GM21423 (cell line): Measurements from ENCODE around the gene INHBE.
A peak's percentile ranks its signal among the peaks of the same experiment; 100 is the strongest.

Experiments used
- ATAC-seq: cut with Tn5 transposase; IDR thresholded peaks from one replicate; pipeline ENCODE4 v1.9.1; 2021; ENCODE audit warnings: mild to moderate bottlenecking, moderate library complexity; ENCODE audit not compliant: unreplicated experiment

Gene INHBE

DNA sequence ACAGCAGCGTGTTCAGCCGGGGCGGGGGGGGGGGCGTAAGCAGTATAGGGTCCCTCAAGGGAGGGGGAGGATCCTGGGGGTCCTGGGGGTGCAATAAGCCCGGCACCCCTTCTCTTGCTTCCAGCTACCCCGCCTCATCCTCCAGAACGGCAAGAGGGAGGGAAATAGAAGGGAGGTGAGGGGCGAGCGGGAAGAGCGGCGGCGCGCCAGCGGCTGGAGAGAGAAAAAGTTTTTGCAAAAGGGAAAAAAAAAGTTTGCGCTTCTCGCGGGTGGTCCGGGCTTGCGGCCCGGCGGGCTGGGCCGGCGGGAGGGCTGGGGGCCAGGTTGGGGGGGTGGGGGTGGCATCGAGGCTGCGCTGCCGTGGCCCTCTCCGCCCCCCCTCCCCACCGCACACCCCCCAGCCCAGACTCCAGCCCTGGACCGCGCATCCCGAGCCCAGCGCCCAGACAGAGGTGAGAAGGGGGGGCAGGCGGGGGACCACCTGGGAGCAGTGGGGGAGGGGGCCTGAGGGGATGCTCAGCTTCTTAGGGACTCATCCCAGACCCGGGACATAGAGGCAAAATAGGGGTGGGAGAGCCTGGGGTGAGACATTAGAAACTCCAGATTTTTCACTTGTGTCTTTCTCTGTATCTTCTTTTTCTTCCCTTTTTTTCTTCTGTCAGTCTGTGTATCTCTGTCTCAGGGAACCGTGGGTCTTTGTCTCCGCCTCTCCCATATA, 4.8 kb downstream of the INHBE start, which contains the start of gene GLI1:
Gene GLI1 (plus strand): TSS at position 36 of the 718 bp plus-strand sequence. CDS start 3,907 bp downstream, outside the sequence.
- no peak for ATAC-seq

DNA sequence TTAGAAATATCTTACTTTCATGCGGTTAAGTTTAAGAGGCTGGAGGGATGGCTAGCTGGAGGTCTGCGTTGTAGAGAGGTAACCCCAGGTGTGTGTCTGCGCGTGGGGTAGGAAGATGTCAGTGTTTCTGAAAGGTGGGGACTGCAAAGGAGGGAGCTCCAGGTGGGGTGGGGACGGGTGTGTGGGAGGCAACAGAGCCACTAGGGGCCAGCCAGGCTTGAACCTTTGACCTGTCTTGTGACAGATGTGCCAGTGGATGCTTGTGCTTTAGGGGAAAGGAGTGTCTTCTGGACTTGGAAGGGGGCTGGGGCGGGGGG, 5.3 kb downstream of the INHBE start:
- no peak for ATAC-seq

DNA sequence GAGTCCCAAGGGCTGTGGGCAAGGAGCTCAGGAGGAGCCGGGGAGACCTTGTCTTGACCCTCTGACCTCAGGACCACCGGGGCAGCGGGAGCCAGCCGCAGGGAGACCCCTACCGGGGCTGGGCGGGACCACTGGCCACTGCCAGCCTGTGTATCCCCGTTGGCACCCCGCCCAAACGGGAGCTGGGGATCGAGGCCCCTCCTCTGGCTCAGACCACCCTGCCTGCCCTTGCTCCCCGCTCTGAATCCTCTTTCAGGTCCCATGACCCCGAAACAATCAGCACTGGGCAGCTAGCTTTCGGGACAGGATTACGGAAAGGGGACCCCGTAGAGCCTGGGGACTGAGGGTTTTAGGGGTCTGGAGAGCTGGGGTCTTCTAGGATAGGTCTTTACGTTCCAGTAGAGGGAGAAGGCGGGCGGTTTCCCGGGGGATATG, 5.8 kb downstream of the INHBE start:
- no peak for ATAC-seq

DNA sequence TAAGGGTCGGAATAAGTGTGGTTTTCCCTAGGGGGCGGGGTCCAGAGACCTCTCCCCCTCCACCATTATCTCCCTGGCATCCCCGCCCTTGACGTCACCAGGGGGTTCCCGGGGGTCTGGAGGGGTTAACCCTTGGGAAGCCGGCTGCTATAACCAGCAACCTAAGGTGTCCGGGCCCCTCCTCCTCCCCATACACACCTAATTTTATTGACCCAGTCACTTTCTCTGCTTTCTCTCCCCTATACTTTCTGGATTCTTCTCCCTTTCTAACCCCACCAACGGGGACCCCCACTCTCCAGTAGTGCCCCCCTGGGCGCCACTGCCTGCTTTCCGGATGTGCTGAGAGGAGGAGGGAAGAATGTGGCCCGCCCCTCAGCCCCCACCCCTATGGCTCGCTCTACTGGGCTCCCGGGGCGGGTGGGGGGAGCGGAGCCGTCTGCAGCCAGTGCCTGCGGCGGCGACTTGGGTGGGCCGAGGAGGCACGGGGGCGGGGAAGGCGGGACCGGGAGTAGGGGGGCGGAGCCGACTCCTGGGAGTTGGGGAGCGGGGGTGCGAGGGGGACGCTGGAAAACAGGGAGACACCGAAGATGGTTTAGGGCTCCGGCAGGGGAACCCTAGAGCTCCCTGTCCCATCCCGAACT, 6.3 kb downstream of the INHBE start:
- no peak for ATAC-seq

DNA sequence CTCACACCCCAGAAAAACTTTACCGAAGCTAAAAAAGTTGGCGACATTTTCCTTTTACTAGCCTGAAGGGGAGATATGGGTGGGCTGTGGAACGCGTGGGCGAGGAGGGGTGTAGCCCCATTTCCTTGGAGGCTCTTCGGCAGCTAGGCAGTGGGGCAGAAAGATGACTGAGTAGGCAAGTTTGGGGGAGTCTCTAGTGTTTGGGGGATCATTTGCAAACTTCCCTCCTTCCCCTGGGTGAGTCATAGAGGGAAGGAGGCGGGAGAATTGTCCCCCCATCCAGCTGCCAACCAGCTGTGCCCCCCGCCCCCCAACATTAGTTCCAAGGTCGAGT, 6.8 kb downstream of the INHBE start:
- ATAC-seq = no peak

DNA sequence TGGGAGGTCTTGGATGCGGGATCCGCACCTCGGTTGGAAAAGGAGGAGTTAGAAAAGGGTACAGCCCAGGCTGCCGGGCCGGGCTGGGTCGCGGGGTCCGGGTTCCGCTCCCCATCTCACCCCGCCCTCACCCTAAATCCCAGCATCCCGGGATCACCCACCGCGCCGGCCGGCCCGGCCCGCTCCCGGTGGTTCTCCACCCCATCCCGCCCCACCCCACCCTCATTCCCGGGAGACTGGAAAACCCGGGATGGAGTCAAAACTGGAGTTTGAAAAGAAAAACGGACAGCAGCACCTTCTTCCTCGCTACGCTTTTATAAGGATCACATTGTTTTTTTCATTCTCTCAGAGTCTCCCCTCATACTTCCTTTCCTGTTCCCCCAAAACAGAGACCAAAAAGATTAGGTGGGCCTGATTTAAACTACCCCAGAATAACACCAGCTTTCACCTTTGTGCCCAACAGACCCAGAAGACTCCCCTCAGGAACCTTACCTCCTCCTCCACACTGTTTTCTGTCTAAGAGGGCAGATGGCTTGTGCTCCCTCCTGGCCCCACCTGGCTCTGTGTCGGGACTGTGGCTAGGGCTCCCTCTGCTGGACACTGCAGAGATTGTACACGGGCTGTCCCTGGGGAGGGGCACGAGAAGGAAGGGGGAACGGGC, 7.3 kb downstream of the INHBE start:
- ATAC-seq = peak; percentile 68

DNA sequence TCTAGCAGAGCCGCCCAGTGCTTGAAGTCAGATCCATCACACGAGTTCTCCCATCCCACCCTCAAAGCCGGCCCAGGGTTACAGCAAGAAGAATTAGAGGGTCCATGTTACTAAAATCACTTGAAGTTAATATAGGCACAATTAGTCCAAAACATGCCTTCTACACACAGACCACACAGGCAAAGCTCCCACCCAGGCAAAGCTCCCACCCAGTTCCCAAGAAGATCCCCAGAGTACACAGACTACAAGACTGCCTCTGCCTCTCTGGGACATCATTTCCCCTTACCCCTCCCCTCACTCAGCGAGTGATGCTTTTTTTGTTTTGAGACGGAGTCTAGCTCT, 7.8 kb downstream of the INHBE start:
- ATAC-seq = no peak

DNA sequence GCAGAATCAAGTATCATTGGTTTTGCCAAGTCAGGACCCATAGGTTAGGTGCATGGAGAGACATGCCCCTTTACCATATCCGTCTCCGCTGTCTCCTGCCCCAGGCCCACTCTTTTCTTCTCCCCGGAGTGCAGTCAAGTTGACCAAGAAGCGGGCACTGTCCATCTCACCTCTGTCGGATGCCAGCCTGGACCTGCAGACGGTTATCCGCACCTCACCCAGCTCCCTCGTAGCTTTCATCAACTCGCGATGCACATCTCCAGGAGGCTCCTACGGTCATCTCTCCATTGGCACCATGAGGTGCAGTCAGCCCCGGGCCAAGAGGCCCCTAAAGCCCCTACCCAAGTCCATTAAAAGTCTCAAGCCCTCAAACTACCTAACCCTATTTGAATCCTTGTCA, 9.5 kb downstream of the INHBE start:
- no peak for ATAC-seq

DNA sequence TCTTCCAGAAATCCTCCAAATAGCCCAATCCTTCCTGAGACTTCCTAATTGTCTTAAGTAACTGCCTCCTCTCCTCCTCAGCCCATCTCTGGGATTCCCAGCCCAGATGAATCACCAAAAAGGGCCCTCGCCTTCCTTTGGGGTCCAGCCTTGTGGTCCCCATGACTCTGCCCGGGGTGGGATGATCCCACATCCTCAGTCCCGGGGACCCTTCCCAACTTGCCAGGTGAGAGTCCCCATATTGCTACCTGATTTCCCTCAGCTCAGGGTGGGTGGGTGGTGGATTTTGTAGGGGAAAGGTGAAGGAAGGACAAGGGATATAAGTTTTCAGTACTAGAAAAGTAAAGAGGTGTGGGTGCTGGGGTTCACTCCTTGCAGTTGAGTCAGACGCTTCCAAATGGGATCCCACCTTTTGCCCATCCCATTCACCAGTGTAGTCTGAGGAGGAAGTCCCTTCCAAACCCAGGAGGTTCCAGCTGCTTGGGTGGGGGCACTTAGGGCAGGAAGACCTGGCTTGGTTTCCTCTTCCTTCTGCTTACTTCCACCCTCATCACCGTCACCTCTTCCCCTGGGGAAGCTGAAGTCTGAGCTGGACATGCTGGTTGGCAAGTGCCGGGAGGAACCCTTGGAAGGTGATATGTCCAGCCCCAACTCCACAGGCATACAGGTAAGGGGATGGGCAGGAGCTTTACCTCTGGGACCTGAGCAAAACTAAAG, 10.1 kb downstream of the INHBE start:
- ATAC-seq = no peak

DNA sequence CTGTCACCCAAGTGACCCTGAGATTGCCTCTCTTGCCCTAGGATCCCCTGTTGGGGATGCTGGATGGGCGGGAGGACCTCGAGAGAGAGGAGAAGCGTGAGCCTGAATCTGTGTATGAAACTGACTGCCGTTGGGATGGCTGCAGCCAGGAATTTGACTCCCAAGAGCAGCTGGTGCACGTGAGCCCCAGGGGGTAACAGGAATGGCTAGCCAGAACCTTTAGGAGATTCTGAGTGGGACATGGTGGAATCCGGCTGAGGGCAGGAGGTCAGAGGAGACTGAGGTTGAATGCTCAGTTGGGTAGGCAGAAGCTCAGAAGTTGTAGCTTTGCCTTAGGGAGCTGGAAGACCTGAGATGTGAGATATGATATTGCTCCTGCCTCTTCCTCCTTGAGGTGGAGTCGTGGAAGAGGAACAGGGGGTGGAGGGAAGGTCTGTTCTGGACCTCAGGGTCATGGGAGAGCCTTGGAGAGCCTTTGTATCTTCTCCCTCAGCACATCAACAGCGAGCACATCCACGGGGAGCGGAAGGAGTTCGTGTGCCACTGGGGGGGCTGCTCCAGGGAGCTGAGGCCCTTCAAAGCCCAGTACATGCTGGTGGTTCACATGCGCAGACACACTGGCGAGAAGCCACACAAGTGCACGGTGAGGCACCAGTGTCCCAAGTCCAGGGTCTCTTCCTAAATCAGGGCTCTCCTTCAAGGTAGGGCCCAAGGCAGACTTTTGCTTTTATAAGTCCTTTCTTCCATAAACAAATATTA, 10.8 kb downstream of the INHBE start:
- ATAC-seq = no peak

DNA sequence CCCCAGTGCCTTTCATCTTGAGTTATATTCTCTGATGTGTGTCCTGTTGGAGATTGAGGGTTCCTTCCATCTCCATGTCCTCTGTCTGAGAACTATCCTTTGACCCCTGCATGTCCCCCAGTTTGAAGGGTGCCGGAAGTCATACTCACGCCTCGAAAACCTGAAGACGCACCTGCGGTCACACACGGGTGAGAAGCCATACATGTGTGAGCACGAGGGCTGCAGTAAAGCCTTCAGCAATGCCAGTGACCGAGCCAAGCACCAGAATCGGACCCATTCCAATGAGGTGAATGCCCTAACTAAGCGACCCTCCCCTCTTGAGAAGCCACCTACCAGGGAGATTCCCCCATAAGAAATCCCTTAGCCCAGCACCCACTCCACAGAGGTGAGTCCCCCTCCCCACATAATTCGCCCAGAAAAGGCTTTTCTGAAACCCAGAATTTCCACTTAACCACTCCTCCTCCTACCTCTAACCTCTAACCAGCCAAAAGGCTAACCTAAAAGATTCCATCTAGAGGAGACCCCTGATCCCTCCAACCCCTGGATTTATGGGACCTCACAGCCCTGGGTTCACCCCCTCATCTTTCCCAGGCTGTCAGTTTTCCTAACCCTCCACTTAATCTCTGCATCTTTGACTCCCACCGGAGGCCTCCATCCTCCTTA, 12.2 kb downstream of the INHBE start:
- no peak for ATAC-seq

DNA sequence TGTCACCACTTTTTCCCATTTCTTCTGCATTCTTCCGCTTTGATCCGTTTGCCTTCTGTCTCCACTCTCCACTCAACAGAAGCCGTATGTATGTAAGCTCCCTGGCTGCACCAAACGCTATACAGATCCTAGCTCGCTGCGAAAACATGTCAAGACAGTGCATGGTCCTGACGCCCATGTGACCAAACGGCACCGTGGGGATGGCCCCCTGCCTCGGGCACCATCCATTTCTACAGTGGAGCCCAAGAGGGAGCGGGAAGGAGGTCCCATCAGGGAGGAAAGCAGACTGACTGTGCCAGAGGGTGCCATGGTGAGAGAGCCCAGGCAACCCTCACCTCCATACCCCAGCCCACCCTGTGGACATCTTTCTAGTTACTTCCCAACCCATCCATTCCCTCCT, 12.8 kb downstream of the INHBE start:
- ATAC-seq = no peak

DNA sequence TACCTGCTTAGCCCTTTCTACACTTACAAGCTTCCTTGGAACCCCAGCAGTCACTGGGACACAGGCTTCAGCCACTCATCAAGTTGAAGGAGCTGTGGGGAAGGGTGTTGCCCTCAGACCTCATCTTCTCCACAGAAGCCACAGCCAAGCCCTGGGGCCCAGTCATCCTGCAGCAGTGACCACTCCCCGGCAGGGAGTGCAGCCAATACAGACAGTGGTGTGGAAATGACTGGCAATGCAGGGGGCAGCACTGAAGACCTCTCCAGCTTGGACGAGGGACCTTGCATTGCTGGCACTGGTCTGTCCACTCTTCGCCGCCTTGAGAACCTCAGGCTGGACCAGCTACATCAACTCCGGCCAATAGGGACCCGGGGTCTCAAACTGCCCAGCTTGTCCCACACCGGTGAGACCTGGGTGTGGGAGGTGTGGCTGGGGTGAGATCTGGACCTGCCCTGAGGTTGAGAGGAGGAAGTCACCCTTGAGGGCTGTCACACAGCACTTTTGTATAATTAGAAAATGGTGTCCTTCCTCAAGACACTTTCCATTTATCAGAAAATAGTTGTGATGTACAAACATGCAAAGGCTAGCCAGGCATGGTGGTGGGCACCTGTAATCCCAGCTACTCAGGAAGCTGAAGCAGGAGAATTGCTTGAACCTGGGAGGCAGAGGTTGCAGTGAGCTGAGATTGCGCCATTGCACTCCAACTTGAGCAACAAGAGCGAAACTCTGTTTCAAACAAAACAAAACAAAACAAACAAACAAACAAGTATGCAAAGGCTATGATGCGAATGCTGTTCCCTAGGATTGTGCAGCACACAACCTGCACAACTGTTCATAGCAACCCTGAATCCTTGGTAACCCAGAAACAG, 14.4 kb downstream of the INHBE start:
- no peak for ATAC-seq

DNA sequence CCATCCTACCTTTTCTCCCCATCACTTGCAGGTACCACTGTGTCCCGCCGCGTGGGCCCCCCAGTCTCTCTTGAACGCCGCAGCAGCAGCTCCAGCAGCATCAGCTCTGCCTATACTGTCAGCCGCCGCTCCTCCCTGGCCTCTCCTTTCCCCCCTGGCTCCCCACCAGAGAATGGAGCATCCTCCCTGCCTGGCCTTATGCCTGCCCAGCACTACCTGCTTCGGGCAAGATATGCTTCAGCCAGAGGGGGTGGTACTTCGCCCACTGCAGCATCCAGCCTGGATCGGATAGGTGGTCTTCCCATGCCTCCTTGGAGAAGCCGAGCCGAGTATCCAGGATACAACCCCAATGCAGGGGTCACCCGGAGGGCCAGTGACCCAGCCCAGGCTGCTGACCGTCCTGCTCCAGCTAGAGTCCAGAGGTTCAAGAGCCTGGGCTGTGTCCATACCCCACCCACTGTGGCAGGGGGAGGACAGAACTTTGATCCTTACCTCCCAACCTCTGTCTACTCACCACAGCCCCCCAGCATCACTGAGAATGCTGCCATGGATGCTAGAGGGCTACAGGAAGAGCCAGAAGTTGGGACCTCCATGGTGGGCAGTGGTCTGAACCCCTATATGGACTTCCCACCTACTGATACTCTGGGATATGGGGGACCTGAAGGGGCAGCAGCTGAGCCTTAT, 15.3 kb downstream of the INHBE start:
- no peak for ATAC-seq

DNA sequence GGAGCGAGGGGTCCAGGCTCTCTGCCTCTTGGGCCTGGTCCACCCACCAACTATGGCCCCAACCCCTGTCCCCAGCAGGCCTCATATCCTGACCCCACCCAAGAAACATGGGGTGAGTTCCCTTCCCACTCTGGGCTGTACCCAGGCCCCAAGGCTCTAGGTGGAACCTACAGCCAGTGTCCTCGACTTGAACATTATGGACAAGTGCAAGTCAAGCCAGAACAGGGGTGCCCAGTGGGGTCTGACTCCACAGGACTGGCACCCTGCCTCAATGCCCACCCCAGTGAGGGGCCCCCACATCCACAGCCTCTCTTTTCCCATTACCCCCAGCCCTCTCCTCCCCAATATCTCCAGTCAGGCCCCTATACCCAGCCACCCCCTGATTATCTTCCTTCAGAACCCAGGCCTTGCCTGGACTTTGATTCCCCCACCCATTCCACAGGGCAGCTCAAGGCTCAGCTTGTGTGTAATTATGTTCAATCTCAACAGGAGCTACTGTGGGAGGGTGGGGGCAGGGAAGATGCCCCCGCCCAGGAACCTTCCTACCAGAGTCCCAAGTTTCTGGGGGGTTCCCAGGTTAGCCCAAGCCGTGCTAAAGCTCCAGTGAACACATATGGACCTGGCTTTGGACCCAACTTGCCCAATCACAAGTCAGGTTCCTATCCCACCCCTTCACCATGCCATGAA, 16.0 kb downstream of the INHBE start:
- no peak for ATAC-seq

DNA sequence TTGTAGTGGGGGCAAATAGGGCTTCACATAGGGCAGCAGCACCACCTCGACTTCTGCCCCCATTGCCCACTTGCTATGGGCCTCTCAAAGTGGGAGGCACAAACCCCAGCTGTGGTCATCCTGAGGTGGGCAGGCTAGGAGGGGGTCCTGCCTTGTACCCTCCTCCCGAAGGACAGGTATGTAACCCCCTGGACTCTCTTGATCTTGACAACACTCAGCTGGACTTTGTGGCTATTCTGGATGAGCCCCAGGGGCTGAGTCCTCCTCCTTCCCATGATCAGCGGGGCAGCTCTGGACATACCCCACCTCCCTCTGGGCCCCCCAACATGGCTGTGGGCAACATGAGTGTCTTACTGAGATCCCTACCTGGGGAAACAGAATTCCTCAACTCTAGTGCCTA, 16.6 kb downstream of the INHBE start:
- no peak for ATAC-seq

DNA sequence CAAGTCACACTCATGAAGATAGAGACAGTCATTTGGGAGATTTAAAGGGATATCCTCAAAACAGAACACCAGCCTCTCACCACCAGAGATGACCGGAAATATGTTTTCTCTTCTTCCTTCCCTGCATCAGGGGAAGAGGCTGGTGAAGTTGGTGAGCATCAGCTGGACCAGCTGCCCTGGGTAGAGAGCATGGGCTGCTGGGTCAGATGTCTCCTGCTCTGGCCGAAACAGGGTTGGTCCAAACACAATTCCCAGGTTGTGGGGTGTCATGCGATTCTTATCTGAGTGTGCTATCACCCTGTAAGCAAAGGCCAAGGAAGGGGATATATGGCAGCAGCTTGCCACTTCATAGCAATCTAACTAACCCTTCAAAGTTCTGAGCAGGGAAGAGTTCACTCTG, 17.3 kb downstream of the INHBE start:
- no peak for ATAC-seq

DNA sequence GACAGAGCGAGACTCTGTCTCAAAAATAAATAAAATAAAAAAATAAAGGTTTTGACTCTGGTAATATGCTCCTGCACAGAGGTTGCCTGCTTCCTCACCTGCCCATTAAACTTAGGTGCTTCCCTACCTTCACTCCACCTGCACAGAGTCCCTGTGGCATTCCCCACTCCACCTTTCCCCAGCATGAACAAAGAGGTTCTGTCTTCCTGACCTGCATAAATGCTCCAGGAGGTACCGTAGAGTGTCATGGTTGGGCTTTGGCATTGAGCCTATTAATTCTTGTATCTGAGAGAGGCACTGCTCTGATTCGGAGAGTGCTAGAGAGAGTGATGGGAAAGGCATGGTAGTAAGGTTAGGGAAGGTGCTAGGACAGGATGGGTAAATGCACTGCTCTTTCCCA, 18.3 kb downstream of the INHBE start:
- ATAC-seq = no peak

DNA sequence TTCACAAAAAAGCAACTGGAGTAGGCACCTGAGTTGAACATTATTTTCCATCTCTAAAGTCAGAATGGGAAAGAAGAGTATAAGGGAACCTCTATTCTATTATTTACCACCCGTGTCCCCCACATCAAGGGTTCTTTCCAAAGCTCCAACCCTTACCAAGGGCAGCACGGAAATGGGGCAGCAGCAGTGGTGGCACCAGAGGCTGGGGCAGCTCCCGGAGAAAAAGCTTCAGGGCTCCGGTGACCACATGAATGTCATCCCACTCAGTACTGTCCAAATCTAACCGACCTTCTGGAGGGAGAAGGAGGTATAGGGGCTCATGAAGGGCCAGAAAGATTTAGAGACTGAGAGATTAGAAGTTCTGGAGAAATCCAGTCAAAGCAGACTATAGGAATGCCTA, 18.8 kb downstream of the INHBE start:
- no peak for ATAC-seq
